Globus pallidus (tissue), 1 donor: ENCODE measurements around the gene LRMDA.

Experiments
- DNase-seq: peaks from one replicate; pipeline ENCODE4 v3.0.0-alpha.2; 2015; ENCODE audit warnings: low spot score

LRMDA gene

DNA sequence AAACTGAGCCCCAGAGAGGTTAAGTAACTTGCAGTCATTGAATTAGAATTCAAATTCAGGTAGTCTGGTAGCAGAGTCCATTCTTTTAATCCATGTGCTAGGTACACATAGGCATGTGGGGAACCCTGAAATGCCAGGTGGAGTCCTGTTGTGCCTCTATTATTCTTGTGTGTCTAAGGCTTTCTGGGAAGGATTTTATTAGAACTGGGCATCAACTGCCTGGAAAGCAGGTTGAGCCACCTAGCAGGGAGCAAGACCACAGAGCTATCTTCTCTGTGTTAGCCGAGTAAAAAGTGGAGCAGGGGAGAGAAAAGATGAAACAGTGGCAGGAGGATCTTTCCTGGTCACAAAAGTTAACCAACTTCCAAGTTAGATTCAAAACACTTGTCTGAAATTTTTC is 494.6 kb downstream of the LRMDA start:
- DNase-seq: no peak

GRCh38 chr10:75926763-75927162 is 495.3 kb downstream of the LRMDA start:
- peak; percentile 33 for DNase-seq

DNA sequence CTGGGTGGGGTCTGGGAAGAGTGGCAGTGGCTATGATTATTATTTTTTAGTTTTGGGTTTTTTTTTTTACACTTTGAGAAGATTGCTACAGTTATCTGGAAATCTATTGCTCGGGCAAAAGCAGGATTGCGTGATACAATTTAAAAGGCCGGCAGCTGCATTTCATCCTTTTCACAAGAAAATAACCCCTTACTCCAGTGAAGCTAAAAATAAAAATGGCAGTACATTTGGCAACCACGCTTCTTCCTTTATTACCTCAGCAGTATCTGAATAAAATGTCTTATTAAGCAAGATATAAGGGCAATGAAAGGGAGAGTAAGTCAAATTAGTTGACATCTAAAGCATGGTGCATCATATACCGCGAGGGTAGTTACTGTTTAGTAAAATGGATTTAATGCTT is 496.8 kb downstream of the LRMDA start:
- DNase-seq: no peak

GRCh38 chr10:75929630-75930161 is 498.3 kb downstream of the LRMDA start:
- no peak for DNase-seq

DNA sequence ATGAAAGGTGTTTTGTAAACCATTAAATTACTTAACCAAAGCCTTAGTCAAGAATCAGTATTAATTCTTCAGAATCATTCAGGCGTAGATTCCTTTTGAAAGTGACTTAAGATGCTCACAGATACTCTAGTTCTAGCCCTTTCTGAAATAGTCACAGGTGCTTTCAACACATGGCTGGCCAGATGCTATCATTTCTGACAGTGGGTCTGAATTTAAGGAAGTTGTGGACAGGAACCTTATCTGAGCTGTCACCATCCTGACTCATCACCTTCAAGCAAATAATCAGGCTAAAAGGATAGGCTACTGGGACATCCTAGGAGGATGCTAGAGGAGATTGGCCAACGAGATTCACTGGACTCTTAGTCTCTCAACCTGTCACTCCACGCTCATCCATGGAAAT is 501.5 kb downstream of the LRMDA start:
- no peak for DNase-seq

GRCh38 chr10:75935240-75935639 is 503.8 kb downstream of the LRMDA start:
- no peak for DNase-seq

- no peak for DNase-seq
Measured at GRCh38 chr10:75935650-75936400, 504.4 kb downstream of the LRMDA start.

- DNase-seq: no peak
Measured at GRCh38 chr10:75936841-75937240, 505.4 kb downstream of the LRMDA start.

GRCh38 chr10:75937823-75938222 is 506.4 kb downstream of the LRMDA start:
- DNase-seq: no peak

- DNase-seq: no peak
Measured at GRCh38 chr10:75938380-75939122, 507.1 kb downstream of the LRMDA start.

DNA sequence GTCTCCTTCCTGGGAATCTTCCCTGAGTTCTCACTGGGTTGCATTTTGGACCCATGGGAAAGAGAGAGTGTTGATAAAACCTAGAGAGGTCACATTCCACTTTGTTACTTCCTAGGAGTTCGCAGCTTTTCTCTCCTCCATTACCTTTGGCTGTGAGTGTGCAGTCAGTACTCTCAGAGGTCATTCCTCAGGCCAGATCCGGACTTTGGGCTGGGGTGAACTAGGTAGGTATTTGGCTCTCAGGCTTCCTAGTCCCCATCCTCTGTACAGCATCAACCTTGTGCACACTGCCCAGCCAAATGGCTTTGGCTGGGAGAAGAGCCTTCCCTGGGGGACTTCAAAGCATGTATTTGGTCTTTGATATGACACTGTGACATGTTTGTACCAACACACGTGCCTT is 508.1 kb downstream of the LRMDA start:
- no peak for DNase-seq

DNA sequence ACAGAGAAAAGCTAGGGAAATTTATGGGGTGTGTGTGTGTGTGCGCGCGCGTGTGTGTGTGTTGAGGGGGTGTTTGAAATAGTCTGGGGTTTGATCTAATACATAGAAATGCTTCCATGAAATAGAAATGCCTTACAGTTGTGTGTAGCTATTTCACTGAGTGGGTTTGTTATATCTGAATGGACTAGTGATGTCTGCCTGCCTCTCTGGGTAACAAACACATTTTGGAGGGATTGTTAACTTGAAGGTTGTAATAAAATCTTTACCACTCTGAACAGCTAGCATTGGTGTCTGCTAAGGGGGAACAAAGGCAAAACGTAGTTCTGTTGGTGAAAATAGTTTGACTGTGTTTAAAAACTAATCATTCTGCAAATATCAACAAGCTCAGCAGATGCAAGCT is 509.3 kb downstream of the LRMDA start:
- no peak for DNase-seq

- no peak for DNase-seq
Measured at GRCh38 chr10:75941223-75941801, 509.9 kb downstream of the LRMDA start.

DNA sequence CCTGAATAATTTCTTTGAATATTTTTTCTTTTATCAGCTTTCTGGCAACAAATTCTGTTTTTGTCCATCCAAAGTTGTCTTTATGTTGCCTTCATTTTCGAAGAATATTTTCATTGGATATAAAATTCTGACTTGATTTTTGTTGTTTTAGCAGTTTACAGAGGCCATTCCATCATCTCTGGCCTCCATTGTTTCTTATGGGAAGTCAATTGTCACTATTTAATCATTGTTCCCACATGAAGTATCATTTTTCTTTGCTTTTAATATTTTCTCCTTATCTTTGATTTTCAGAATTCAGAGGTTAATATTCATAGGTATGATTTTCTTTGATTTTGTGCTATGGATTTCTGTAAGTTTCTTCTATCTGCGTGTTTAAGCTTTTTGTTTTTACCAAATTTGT is 512.6 kb downstream of the LRMDA start:
- no peak for DNase-seq

DNA sequence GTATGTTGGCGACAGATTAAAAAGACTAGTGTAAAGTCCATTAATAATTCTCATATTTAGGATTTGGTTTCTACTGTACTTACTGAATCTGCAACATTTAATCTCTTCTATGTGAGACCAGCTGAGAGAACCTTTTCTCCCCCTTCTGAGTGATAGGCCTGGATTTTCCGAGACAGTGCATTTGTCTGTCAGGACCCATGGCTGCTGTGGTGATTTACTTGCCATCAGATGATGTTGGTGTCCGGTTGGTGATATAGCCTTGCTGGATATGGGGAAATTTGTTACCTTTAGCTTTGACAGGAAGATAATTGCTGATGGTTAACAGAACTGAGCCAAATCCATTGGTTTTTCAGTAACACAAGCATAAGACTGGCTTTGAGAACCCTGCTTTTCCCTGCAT is 517.2 kb downstream of the LRMDA start:
- DNase-seq: no peak

DNA sequence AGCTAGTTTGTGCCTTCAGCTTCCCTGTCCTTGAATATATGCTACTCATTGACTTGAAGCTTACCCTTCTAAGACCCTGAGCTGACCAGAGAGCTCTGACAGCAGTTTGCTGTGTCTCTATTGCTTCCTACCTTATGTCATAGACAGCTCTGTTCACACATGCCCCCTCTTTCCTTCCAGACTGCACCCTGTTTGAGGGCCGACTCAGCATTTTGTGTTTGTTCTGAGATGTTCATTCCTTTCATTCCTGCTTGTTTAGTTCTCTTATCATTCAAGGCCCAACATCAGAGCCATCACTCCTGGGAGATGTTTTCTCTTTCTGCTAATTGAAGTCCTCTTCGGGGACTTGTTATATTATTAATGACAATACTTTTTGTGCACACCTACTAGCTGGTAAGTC is 518.9 kb downstream of the LRMDA start:
- no peak for DNase-seq

GRCh38 chr10:75950997-75951589 is 519.7 kb downstream of the LRMDA start:
- DNase-seq: no peak

DNA sequence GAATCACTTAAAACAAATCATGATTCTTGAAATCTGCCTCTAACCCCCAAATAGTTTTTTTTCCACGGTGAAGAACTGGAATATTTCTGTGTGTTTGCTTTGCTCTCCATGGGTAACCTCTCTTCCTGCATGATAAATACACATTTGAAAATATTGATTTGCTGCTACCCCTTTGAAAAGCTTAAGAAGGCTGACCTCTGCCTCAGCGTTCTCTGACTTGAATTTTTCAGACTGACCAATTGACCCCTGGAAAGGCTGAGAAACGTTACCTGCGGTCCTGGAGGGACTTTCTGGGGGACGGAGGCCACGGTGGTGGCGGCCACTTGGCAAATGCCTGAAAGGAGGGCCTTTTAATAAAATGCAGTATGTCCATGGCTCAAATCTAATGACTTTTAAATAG is 520.2 kb downstream of the LRMDA start:
- no peak for DNase-seq

GRCh38 chr10:75952093-75952492 is 520.7 kb downstream of the LRMDA start:
- DNase-seq: no peak

- DNase-seq: no peak
Measured at GRCh38 chr10:75954486-75954885, 523.1 kb downstream of the LRMDA start.

GRCh38 chr10:75955973-75956502 is 524.6 kb downstream of the LRMDA start:
- DNase-seq: no peak

DNA sequence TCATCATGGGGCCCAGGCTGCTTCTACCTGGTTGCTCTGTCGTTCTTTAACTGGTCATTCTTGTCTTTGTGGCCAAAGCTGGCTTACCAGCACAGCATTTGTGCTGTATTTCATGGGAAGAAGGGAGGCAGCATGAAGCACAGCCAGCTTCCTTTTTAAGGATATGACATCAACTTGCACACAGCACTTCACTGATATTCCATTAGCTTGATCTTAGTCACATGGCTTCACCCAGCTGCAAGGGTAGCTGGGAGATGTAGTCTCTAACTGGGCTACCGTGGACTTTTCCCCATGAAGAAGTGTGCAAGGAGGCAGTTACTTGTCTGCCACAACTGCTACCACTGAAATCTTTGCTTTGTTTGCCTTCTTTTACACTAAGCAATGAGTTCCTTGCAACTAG is 525.2 kb downstream of the LRMDA start:
- no peak for DNase-seq
